ENCODE results near the gene CYP4A11.
"Not testable (repeated sequence)": the region's sequence is repeated elsewhere in the genome, so short reads cannot be mapped to it uniquely, and the experiment has no call there.

Gene CYP4A11

DNA sequence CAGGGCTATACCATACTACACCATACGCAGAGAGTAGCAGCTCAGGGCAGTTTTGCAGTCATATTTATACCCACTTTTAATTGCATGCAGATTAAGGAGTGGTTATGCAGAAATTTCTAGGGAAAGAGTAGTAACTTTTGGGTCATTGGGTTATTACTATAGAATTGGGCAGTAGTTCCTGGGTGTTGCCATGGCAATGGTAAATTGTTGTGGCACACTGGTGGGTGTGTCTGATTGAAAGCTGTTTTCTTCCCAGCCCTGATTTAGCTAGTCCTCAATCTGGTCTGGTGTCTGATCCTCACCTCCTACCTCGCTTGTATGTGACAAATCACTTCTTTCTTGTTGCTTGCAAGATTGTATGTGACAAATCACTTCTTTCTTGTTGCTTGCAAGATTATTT, 30.5 kb downstream of the CYP4A11 start:
- no peak for DNase-seq (ENCODE audit: low spot score)

DNA sequence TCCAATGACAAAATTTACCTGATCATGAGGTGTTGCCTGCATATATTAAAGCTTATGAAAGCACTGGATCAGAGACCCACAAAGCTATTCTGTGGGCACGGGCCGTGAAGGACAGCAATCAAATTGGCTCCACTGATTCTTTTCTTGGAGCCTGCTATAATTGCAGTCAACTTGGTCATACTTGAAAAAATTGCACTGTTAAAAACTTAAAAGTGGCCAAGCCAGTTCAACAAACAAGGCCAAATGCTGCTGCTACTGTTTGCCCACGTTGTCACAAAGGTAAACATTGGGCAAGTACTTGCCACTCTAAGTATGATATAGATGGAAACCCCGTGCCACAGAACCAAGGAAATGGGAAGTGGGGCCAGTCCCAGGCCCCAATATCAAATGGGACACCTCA, 37.8 kb downstream of the CYP4A11 start:
- DNase-seq (ENCODE audit: low spot score) = no peak

DNA sequence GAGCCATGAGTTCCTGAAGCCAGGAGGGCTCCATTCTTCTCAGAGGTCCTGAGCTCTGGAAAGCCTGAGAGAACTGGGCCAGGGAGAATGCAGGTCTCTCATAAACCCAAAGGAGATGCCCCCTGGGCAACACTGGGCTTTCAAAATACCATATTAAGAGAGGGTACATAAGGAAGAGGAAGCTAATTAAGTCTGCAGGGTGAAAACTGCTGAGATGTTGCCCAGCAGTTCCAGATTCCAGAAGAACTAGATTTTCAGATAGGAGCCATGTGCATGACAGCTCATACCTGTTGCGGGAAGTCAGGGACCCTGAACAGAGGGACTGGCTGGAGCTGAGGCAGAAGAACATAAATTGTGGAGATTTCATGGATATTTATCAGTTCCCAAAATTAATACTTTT, 40.9 kb downstream of the CYP4A11 start:
- DNase-seq (ENCODE audit: low spot score) = no peak

DNA sequence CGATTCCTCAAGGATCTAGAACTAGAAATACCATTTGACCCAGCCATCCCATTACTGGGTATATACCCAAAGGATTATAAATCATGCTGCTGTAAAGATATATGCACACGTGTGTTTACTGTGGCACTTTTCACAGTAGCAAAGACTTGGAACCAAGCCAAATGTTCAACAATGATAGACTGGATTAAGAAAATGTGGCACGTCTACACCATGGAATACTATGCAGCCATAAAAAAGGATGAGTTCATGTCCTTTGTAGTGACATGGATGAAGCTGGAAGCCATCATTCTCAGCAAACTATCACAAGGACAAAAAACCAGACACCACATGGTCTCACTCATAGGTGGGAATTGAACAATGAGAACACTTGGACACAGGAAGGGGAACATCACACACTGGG, 59.6 kb downstream of the CYP4A11 start:
- not testable (repeated sequence) for DNase-seq (ENCODE audit: low spot score)

Measured in Ammon's horn (tissue), 1 donor.